DMS53 (cell line): ENCODE measurements around the gene B9D2.
"Not testable (repeated sequence)": the region's sequence is repeated elsewhere in the genome, so short reads cannot be mapped to it uniquely, and the experiment has no call there.

Source experiments
- DNase-seq: peaks from one replicate; lab custom pipeline; 2025; lab: John Stamatoyannopoulos, UW

Gene B9D2

GRCh38 chr19:41355035-41355434 lies 8.9 kb downstream of the B9D2 start:
- no peak for DNase-seq

GRCh38 chr19:41354343-41354953 lies 9.5 kb downstream of the B9D2 start:
- no peak for DNase-seq

- peak; percentile 91 for DNase-seq
Measured at GRCh38 chr19:41353466-41354342, 10.2 kb downstream of the B9D2 start, which contains the start of gene TGFB1. TGFB1 (minus strand) TSS chr19:41353922; CDS start chr19:41353044, 878 bp downstream.

- DNase-seq: peak; percentile 86
Measured at GRCh38 chr19:41352609-41353465, 11.1 kb downstream of the B9D2 start.

GRCh38 chr19:41352279-41352608 lies 11.7 kb downstream of the B9D2 start:
- no peak for DNase-seq

- peak; percentile 80 for DNase-seq
Measured at GRCh38 chr19:41351339-41352245, 12.4 kb downstream of the B9D2 start.

- no peak for DNase-seq
Measured at GRCh38 chr19:41350735-41351338, 13.1 kb downstream of the B9D2 start.

GRCh38 chr19:41346916-41347315 lies 17.0 kb downstream of the B9D2 start:
- not testable (repeated sequence) for DNase-seq

GRCh38 chr19:41344162-41344561 lies 19.8 kb downstream of the B9D2 start:
- no peak for DNase-seq

- DNase-seq: peak; percentile 86
Measured at GRCh38 chr19:41341669-41342490, 22.1 kb downstream of the B9D2 start.

GRCh38 chr19:41339936-41340335 lies 24.0 kb downstream of the B9D2 start:
- no peak for DNase-seq

GRCh38 chr19:41335467-41335866 lies 28.5 kb downstream of the B9D2 start:
- DNase-seq: no peak

- no peak for DNase-seq
Measured at GRCh38 chr19:41334793-41335192, 29.2 kb downstream of the B9D2 start.

GRCh38 chr19:41332468-41332867 lies 31.5 kb downstream of the B9D2 start:
- DNase-seq: no peak

GRCh38 chr19:41332000-41332399 lies 31.9 kb downstream of the B9D2 start:
- no peak for DNase-seq

GRCh38 chr19:41330946-41331678 lies 32.8 kb downstream of the B9D2 start:
- DNase-seq: no peak

- peak; percentile 48 for DNase-seq
Measured at GRCh38 chr19:41330481-41330880, 33.5 kb downstream of the B9D2 start.

GRCh38 chr19:41328842-41329225 lies 35.1 kb downstream of the B9D2 start:
- DNase-seq: no peak

GRCh38 chr19:41328157-41328841 lies 35.6 kb downstream of the B9D2 start:
- peak; percentile 80 for DNase-seq
